Stimulated activated CD4-positive, alpha-beta T cell treated with anti-CD3 and anti-CD28 coated beads, Interleukin-4, amount 100 ng/mL, for 24 hours (primary cell): ENCODE results near the gene RLIM.
"Not testable (repeated sequence)": the region's sequence is repeated elsewhere in the genome, so short reads cannot be mapped to it uniquely, and the experiment has no call there.

Experiments
- DNase-seq: peaks from one replicate; pipeline ENCODE4 v3.0.0-alpha.2; 2020

RLIM gene

GRCh38 chrX:74614093-74614909, at the start of gene RLIM:
RLIM (minus strand) TSS chrX:74614624; CDS start chrX:74595977, 18,647 bp downstream.
- DNase-seq = peak; percentile 92

- no peak for DNase-seq
Observed at GRCh38 chrX:74656079-74656745, 41.8 kb upstream of the RLIM start.

GRCh38 chrX:74654953-74655352, 40.5 kb upstream of the RLIM start:
- not testable (repeated sequence) for DNase-seq

- DNase-seq = no peak
Observed at GRCh38 chrX:74636749-74637314, 22.4 kb upstream of the RLIM start.

GRCh38 chrX:74613370-74614092, 893 bp downstream of the RLIM start:
- peak; percentile 4 for DNase-seq

- DNase-seq = no peak
Observed at GRCh38 chrX:74606799-74607198, 7.6 kb downstream of the RLIM start.

- DNase-seq = no peak
Observed at GRCh38 chrX:74606342-74606741, 8.1 kb downstream of the RLIM start.

GRCh38 chrX:74603040-74603439, 11.4 kb downstream of the RLIM start:
- no peak for DNase-seq

GRCh38 chrX:74602142-74602541, 12.3 kb downstream of the RLIM start:
- no peak for DNase-seq

- no peak for DNase-seq
Observed at GRCh38 chrX:74593593-74593992, 20.8 kb downstream of the RLIM start.

GRCh38 chrX:74585766-74586165, 28.7 kb downstream of the RLIM start:
- no peak for DNase-seq

GRCh38 chrX:74579597-74580198, 34.7 kb downstream of the RLIM start:
- DNase-seq = no peak

- peak; percentile 5 for DNase-seq
Observed at GRCh38 chrX:74578137-74578536, 36.3 kb downstream of the RLIM start.

- no peak for DNase-seq
Observed at GRCh38 chrX:74557378-74557777, 57.0 kb downstream of the RLIM start.

- no peak for DNase-seq
Observed at GRCh38 chrX:74551934-74552333, 62.5 kb downstream of the RLIM start.

- DNase-seq = peak; percentile 84
Observed at GRCh38 chrX:74550295-74550802, 64.1 kb downstream of the RLIM start.

GRCh38 chrX:74546984-74547383, 67.4 kb downstream of the RLIM start:
- no peak for DNase-seq

GRCh38 chrX:74545880-74546523, 68.4 kb downstream of the RLIM start:
- no peak for DNase-seq

GRCh38 chrX:74540635-74541249, 73.7 kb downstream of the RLIM start:
- peak; percentile 3 for DNase-seq

- no peak for DNase-seq
Observed at GRCh38 chrX:74536832-74537371, 77.5 kb downstream of the RLIM start.

- peak; percentile 23 for DNase-seq
Observed at GRCh38 chrX:74536152-74536831, 78.1 kb downstream of the RLIM start.
